HepG2 (cell line): Measurements from ENCODE around the gene SLC4A2. TPM values are rescaled to one million over a fixed set of nuclear protein-coding genes. Genes with fewer than 3 reads are reported as not detected.

Source experiments
- AGO2 ChIP-seq: fragments of 200-400 bp; formaldehyde crosslinking; optimal IDR thresholded peaks from 2 replicates; pipeline ENCODE3; 2017; ENCODE audit warnings: mild to moderate bottlenecking, low read depth, low read length, moderate library complexity
- DR1 ChIP-seq: sonication (generic); formaldehyde crosslinking; IDR thresholded peaks from 2 replicates; pipeline ENCODE4 v1.8.0; 2021; ENCODE audit warnings: mild to moderate bottlenecking, missing genetic modification reagents, inconsistent platforms
- KDM1A ChIP-seq: IDR thresholded peaks from 2 replicates; pipeline ENCODE4 v1.6.1; 2016; ENCODE audit warnings: missing compliant biosample characterization
- KDM3A ChIP-seq: IDR thresholded peaks from 2 replicates; pipeline ENCODE4 v1.6.1; 2018; ENCODE audit warnings: low read depth, missing compliant biosample characterization
- LCORL ChIP-seq, 2 experiments: fragments of 450-650 bp in 1 of 2; sonication (generic) in 1 of 2; formaldehyde crosslinking in 1 of 2; IDR thresholded peaks; 2 replicates each; pipeline versions ENCODE4 v1.5.0 to v1.6.1; 2017 to 2020; ENCODE audit warnings: antibody characterized with exemption in 1 of 2, missing genetic modification reagents in 1 of 2
- MAZ ChIP-seq, 2 experiments: sonication (generic) in 1 of 2; formaldehyde crosslinking in 1 of 2; IDR thresholded peaks; 2 replicates each; pipeline versions ENCODE4 v1.5.0 to v1.6.1; 2012 to 2020; ENCODE audit warnings: low read depth in 2 of 2, mild to moderate bottlenecking in 2 of 2, borderline replicate concordance in 1 of 2, improper control_type of control experiment in 1 of 2, low read length in 1 of 2, missing genetic modification reagents in 1 of 2, moderate library complexity in 1 of 2
- MBD4 ChIP-seq: IDR thresholded peaks from 2 replicates; pipeline ENCODE4 v1.6.1; 2012; ENCODE audit warnings: low read length, inconsistent platforms, borderline replicate concordance
- NFE2 ChIP-seq: sonication (generic); formaldehyde crosslinking; IDR thresholded peaks from 2 replicates; pipeline ENCODE4 v1.4.0; 2020; ENCODE audit warnings: missing genetic modification reagents
- PPARG ChIP-seq: conservative IDR thresholded peaks from 2 replicates; pipeline ENCODE4 v1.6.1; 2016; ENCODE audit warnings: missing biosample characterization, missing genetic modification reagents
- SAP130 ChIP-seq: IDR thresholded peaks from 2 replicates; pipeline ENCODE4 v1.6.1; 2016; ENCODE audit warnings: low read depth
- SMAD1 ChIP-seq: sonication (generic); formaldehyde crosslinking; IDR thresholded peaks from 2 replicates; pipeline ENCODE4 v1.4.0; 2020; ENCODE audit warnings: missing genetic modification reagents, low read depth, mild to moderate bottlenecking, borderline replicate concordance
- SMAD9 ChIP-seq: sonication (generic); formaldehyde crosslinking; IDR thresholded peaks from 2 replicates; pipeline ENCODE4 v1.5.1; 2020; ENCODE audit warnings: mild to moderate bottlenecking, missing genetic modification reagents
- SOX13 ChIP-seq, 3 experiments: fragments of 450-650 bp in 1 of 3; sonication (generic) in 1 of 3; formaldehyde crosslinking in 1 of 3; IDR thresholded peaks in 2 of 3; conservative IDR thresholded peaks in 1 of 3; 2 replicates each; pipeline versions ENCODE4 v1.5.0 to v1.6.1; 2016 to 2020; ENCODE audit warnings: antibody characterized with exemption in 1 of 3, mild to moderate bottlenecking in 1 of 3, missing compliant biosample characterization in 1 of 3, missing genetic modification reagents in 1 of 3, moderate library complexity in 1 of 3
- SP140L ChIP-seq: sonication (generic); formaldehyde crosslinking; IDR thresholded peaks from 2 replicates; pipeline ENCODE4 v1.4.0; 2020; ENCODE audit warnings: missing genetic modification reagents, borderline replicate concordance
- SRSF1 ChIP-seq: fragments of 200-400 bp; formaldehyde crosslinking; optimal IDR thresholded peaks from 2 replicates; pipeline ENCODE3; 2017; ENCODE audit warnings: mild to moderate bottlenecking, low read depth, low read length, moderate library complexity
- TOPORS ChIP-seq: sonication (generic); formaldehyde crosslinking; IDR thresholded peaks from 2 replicates; pipeline ENCODE4 v1.8.0; 2023; ENCODE audit warnings: mild to moderate bottlenecking, missing genetic modification reagents
- ZBTB42 ChIP-seq: sonication (generic); formaldehyde crosslinking; IDR thresholded peaks from 2 replicates; pipeline ENCODE4 v1.5.0; 2020; ENCODE audit warnings: mild to moderate bottlenecking, missing genetic modification reagents
- ZFAT ChIP-seq: sonication (generic); formaldehyde crosslinking; conservative IDR thresholded peaks from 2 replicates; pipeline ENCODE4 v1.8.1; 2023; ENCODE audit warnings: missing genetic modification reagents, inconsistent platforms
- ZMYM2 ChIP-seq: sonication (generic); formaldehyde crosslinking; IDR thresholded peaks from 2 replicates; pipeline ENCODE4 v1.8.0; 2022; ENCODE audit warnings: mild to moderate bottlenecking, missing genetic modification reagents
- ZNF160 ChIP-seq: sonication (generic); formaldehyde crosslinking; IDR thresholded peaks from 2 replicates; pipeline ENCODE4 v1.8.0; 2022; ENCODE audit warnings: mild to moderate bottlenecking, inconsistent platforms, missing genetic modification reagents
- ZNF235 ChIP-seq: sonication (generic); formaldehyde crosslinking; IDR thresholded peaks from 2 replicates; pipeline ENCODE4 v1.8.1; 2023; ENCODE audit warnings: mild to moderate bottlenecking, missing genetic modification reagents, borderline replicate concordance
- ZNF263 ChIP-seq: sonication (generic); formaldehyde crosslinking; IDR thresholded peaks from 2 replicates; pipeline ENCODE4 v1.4.0; 2020; ENCODE audit warnings: missing genetic modification reagents
- ZNF33A ChIP-seq: sonication (generic); formaldehyde crosslinking; IDR thresholded peaks from 2 replicates; pipeline ENCODE4 v1.5.1; 2020; ENCODE audit warnings: missing genetic modification reagents, mild to moderate bottlenecking, moderate library complexity, borderline replicate concordance
- ZNF550 ChIP-seq: sonication (generic); formaldehyde crosslinking; IDR thresholded peaks from 2 replicates; pipeline ENCODE4 v1.4.0; 2020; ENCODE audit warnings: mild to moderate bottlenecking, missing genetic modification reagents, borderline replicate concordance
- ZNF558 ChIP-seq: sonication (generic); formaldehyde crosslinking; IDR thresholded peaks from 2 replicates; pipeline ENCODE4 v1.9.0; 2022; ENCODE audit warnings: mild to moderate bottlenecking, missing genetic modification reagents, borderline replicate concordance
- ZNF773 ChIP-seq: sonication (generic); formaldehyde crosslinking; IDR thresholded peaks from 2 replicates; pipeline ENCODE4 v1.4.0; 2020; ENCODE audit warnings: missing genetic modification reagents, borderline replicate concordance
- ZNF781 ChIP-seq: sonication (generic); formaldehyde crosslinking; IDR thresholded peaks from 2 replicates; pipeline ENCODE4 v1.5.1; 2020; ENCODE audit warnings: borderline replicate concordance, mild to moderate bottlenecking, missing genetic modification reagents; ENCODE audit errors: not compliant biosample characterization
- ZNF790 ChIP-seq: sonication (generic); formaldehyde crosslinking; IDR thresholded peaks from 2 replicates; pipeline ENCODE4 v1.8.0; 2022; ENCODE audit warnings: missing genetic modification reagents, mild to moderate bottlenecking, borderline replicate concordance
- ZNF883 ChIP-seq: sonication (generic); formaldehyde crosslinking; IDR thresholded peaks from 2 replicates; pipeline ENCODE4 v1.5.1; 2020; ENCODE audit warnings: mild to moderate bottlenecking, missing genetic modification reagents; ENCODE audit errors: not compliant biosample characterization
- polyA plus RNA-seq, 8 experiments: library from polyadenylated mRNA; depleted of rRNA in 3 of 8; stranded (reverse) in 7 of 8; unstranded in 1 of 8; fragments of >200 nt; fragmentation: Illumina TruSeq in 4 of 8; extraction: Trizol in 4 of 8; gene quantifications; 2 replicates each; pipeline versions ENCODE4 v1.2.1 to v1.2.3, GENCODE V29; 2011 to 2016; ENCODE audit warnings: low read depth in 4 of 8, missing spikeins in 1 of 8, mixed read lengths in 1 of 8; ENCODE audit not compliant: insufficient read depth in 1 of 8
- total RNA-seq, 5 experiments: library from RNA; depleted of rRNA; stranded (reverse); fragments of >200 nt; fragmentation: Illumina TruSeq; extraction: Trizol; gene quantifications; 2 replicates each; pipeline ENCODE4 v1.2.3, GENCODE V29; 2016; ENCODE audit warnings: low read depth in 1 of 5
- TF ChIP-seq, protein P1 (sequence below): sonication (generic); formaldehyde crosslinking; IDR thresholded peaks from 2 replicates; pipeline ENCODE4 v1.5.0; 2020; ENCODE audit warnings: missing genetic modification reagents
- TF ChIP-seq, protein P2 (sequence below): sonication (generic); formaldehyde crosslinking; IDR thresholded peaks from 2 replicates; pipeline ENCODE4 v1.4.0; 2020; ENCODE audit warnings: missing genetic modification reagents

Gene SLC4A2
- total and polyA plus RNA-seq, 2 of the 13 experiments (the other 11 are each of a cell fraction or from before 2014, with no cell fraction given), result 51.9 to 73.4 TPM

- TF ChIP-seq, protein P1, sequence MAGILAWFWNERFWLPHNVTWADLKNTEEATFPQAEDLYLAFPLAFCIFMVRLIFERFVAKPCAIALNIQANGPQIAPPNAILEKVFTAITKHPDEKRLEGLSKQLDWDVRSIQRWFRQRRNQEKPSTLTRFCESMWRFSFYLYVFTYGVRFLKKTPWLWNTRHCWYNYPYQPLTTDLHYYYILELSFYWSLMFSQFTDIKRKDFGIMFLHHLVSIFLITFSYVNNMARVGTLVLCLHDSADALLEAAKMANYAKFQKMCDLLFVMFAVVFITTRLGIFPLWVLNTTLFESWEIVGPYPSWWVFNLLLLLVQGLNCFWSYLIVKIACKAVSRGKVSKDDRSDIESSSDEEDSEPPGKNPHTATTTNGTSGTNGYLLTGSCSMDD (CRISPR knock-in tag), result no peak
- TF ChIP-seq ZNF550, result no peak
- TF ChIP-seq TOPORS (CRISPR knock-in tag), result 0 out of 2 replicates have a peak, but pooled peaks have one; percentile 63
- TF ChIP-seq KDM3A (CRISPR knock-in tag), result no peak
- no peak for TF ChIP-seq ZBTB42 (CRISPR knock-in tag)
- no peak for TF ChIP-seq ZNF235 (CRISPR knock-in tag)
- TF ChIP-seq ZFAT (CRISPR knock-in tag), result no peak
- no peak for TF ChIP-seq MAZ (IDR thresholded peaks at IDR 0.05; ENCODE audit: borderline replicate concordance, low read depth, low read length)
- TF ChIP-seq MAZ (CRISPR knock-in tag; IDR thresholded peaks at IDR 0.05; ENCODE audit: low read depth), result 0 out of 2 replicates have a peak, but pooled peaks have one; percentile 16
- no peak for TF ChIP-seq MBD4
- TF ChIP-seq ZNF558 (CRISPR knock-in tag), result no peak
- TF ChIP-seq ZNF781 (CRISPR knock-in tag), result no peak
- no peak for TF ChIP-seq PPARG
- no peak for TF ChIP-seq SMAD9 (CRISPR knock-in tag)
- TF ChIP-seq ZNF263 (CRISPR knock-in tag), result no peak
- 0 out of 2 replicates have a peak, but pooled peaks have one; percentile 72 for TF ChIP-seq SMAD1 (CRISPR knock-in tag)
- TF ChIP-seq ZNF790 (CRISPR knock-in tag), result no peak
- no peak for TF ChIP-seq DR1
- TF ChIP-seq LCORL (IDR thresholded peaks at IDR 0.05), result no peak
- no peak for TF ChIP-seq LCORL (CRISPR knock-in tag; IDR thresholded peaks at IDR 0.05)
- no peak for TF ChIP-seq ZNF773 (CRISPR knock-in tag)
- peak; percentile 22; the same call in 1 of the 2 replicates for TF ChIP-seq SAP130 (CRISPR knock-in tag)
- no peak for TF ChIP-seq NFE2
- no peak for TF ChIP-seq ZMYM2 (CRISPR knock-in tag)
- TF ChIP-seq ZNF160 (CRISPR knock-in tag), result no peak
- TF ChIP-seq ZNF883 (CRISPR knock-in tag), result peak; percentile 13
- TF ChIP-seq AGO2, result peak; percentile 29
- TF ChIP-seq, protein P2, sequence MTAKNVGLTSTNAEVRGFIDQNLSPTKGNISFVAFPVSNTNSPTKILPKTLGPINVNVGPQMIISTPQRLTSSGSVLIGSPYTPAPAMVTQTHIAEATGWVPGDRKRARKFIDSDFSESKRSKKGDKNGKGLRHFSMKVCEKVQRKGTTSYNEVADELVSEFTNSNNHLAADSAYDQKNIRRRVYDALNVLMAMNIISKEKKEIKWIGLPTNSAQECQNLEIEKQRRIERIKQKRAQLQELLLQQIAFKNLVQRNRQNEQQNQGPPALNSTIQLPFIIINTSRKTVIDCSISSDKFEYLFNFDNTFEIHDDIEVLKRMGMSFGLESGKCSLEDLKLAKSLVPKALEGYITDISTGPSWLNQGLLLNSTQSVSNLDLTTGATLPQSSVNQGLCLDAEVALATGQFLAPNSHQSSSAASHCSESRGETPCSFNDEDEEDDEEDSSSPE (CRISPR knock-in tag), result no peak
- TF ChIP-seq SOX13 (IDR thresholded peaks at IDR 0.05), result no peak
- TF ChIP-seq SOX13 (CRISPR knock-in tag; conservative IDR thresholded peaks at IDR 0.05 in 1 of 2, IDR thresholded peaks at IDR 0.05 in 1 of 2), result no peak
- TF ChIP-seq SP140L (CRISPR knock-in tag), result no peak
- TF ChIP-seq KDM1A (CRISPR knock-in tag), result no peak
- no peak for TF ChIP-seq ZNF33A (CRISPR knock-in tag)
- no peak for TF ChIP-seq SRSF1
Observed at GRCh38 chr7:151060113-151060415, 675 bp downstream of the SLC4A2 start (continued).
